ENCODE measurements around the gene POLR3B. TPM values are rescaled to one million over a fixed set of nuclear protein-coding genes. Genes with fewer than 3 reads are reported as not detected.

POLR3B gene
- total and polyA plus RNA-seq, 3 donors from 2014 or later = 9.1 to 15.3 (median 13.0) TPM

DNA sequence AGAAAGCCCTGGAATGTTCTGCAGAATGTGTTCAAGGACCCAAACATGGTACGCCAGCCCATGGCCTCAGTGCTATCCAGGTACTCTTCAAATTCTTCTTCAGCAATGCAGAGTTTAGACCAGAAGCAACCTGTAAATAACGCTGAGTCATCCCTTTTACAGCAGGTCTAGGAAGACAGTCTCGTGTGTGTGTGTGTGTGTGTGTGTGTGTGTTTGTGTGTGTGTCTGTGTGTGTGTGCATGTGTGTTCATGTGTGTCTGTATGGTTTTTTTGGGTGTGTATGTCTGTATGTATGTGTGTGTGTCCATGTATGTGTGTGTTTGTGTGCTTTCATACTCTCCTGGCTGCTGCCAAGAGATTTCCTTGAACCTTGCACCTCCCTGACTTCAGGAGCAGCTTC is 165.2 kb downstream of the POLR3B start:
- Histone ChIP-seq H3K36me3 (ENCODE audit: low read depth, missing control alignments) (no peaks in the 10 kb centered on the region), H3K27ac (no peak overlapping the region), H3K4me1 (no peaks in the 10 kb centered on the region), H3K9me3 (no peaks in the 10 kb centered on the region), H3K27me3 (no peaks in the 10 kb centered on the region), H3K4me3 (no peak overlapping the region)
- 80 to 82% methylated on average over 3 of the region's 3 CpGs for WGBS, 2 donors
- DNase-seq = no peak
- intact Hi-C loops (cut with DNase I; ENCODE audit: low total_unique reads) = no loop called here
- TF ChIP-seq POLR2A (IDR thresholded peaks at IDR 0.05) (no peak), CTCF (IDR thresholded peaks at IDR 0.05) (no peak)

GRCh38 chr12:106527356-106527755 is 169.8 kb downstream of the POLR3B start:
- no peaks in the 10 kb centered on the region for H3K27me3 ChIP-seq
- WGBS, 2 donors = 76% methylated on average over 2 of the region's 2 CpGs
- no peaks in the 10 kb centered on the region for H3K4me1 ChIP-seq
- DNase-seq = no peak
- no peaks in the 10 kb centered on the region for H3K9me3 ChIP-seq
- intact Hi-C loops (cut with DNase I; ENCODE audit: low total_unique reads) = no loop called here
- no peak overlapping the region for H3K27ac ChIP-seq
- H3K4me3 ChIP-seq = no peak overlapping the region
- no peaks in the 10 kb centered on the region for H3K36me3 ChIP-seq (ENCODE audit: low read depth, missing control alignments)
- TF ChIP-seq CTCF (IDR thresholded peaks at IDR 0.05) (no peak), POLR2A (IDR thresholded peaks at IDR 0.05) (no peak)

DNA sequence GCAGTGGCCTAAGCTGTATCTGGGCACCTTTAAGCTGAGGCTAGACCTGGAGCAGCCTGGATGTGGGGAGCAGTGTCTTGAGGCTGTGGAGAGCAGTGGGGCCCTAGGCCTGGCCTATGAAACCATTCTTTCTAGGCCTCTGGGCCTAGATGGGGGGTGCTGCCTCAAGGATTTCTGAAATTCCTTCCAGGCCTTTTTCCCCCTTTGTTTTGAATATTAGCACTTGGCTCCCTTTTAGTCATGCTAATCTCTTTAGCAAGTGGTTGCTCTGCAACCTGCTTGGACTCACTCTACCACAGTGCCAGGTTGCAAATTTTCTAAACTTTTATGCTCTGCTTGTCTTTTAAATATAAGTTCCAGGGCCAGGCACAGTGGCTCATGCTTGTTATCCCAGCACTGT is 183.7 kb downstream of the POLR3B start:
- TF ChIP-seq CTCF (IDR thresholded peaks at IDR 0.05) = no peak
- no peak for TF ChIP-seq POLR2A (IDR thresholded peaks at IDR 0.05)
- no peak for DNase-seq
- intact Hi-C loops (cut with DNase I; ENCODE audit: low total_unique reads) = no loop called here
- Histone ChIP-seq H3K27me3 (no peaks in the 10 kb centered on the region), H3K36me3 (ENCODE audit: low read depth, missing control alignments) (no peaks in the 10 kb centered on the region), H3K9me3 (no peaks in the 10 kb centered on the region), H3K4me1 (no peaks in the 10 kb centered on the region), H3K4me3 (no peak overlapping the region), H3K27ac (no peak overlapping the region)

- WGBS, 2 donors = 90 to 92% methylated on average over 6 to 9 of the region's 9 CpGs
- Histone ChIP-seq H3K4me3 (no peak overlapping the region), H3K36me3 (ENCODE audit: low read depth, missing control alignments) (no peaks in the 10 kb centered on the region), H3K27me3 (no peaks in the 10 kb centered on the region), H3K27ac (no peak overlapping the region), H3K4me1 (no peaks in the 10 kb centered on the region), H3K9me3 (no peaks in the 10 kb centered on the region)
- no peak for DNase-seq
- no peak for TF ChIP-seq CTCF (IDR thresholded peaks at IDR 0.05)
- TF ChIP-seq POLR2A (IDR thresholded peaks at IDR 0.05) = no peak
- intact Hi-C loops (cut with DNase I; ENCODE audit: low total_unique reads) = no loop called here
These were observed 193.9 kb downstream of the POLR3B start for GRCh38 chr12:106551410-106551809.

DNA sequence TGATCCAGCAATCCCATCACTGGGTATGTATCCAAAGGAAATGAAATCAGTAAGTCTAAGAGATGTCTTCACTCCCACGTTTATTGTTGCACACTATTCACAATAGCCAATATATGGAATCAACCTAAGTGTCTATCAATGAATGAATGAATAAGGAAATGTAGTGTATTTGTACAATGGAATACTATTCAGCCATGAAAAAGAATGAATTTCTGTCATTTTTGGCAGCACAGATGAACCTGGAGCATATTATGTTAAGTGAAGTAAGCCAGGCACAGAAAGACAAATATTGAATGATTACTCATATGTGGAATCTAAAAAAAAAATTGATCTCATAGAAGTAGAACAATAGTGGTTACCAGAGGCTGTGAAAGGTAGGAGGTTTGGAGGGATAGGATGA is 194.7 kb downstream of the POLR3B start:
- intact Hi-C loops (cut with DNase I; ENCODE audit: low total_unique reads) = no loop called here
- TF ChIP-seq CTCF (IDR thresholded peaks at IDR 0.05) (no peak), POLR2A (IDR thresholded peaks at IDR 0.05) (no peak)
- DNase-seq = no peak
- Histone ChIP-seq H3K9me3 (no peaks in the 10 kb centered on the region), H3K4me1 (no peaks in the 10 kb centered on the region), H3K27ac (no peak overlapping the region), H3K36me3 (ENCODE audit: low read depth, missing control alignments) (no peaks in the 10 kb centered on the region), H3K4me3 (no peak overlapping the region), H3K27me3 (no peaks in the 10 kb centered on the region)
- 90 to 92% methylated on average over 1 of the region's 1 CpG for WGBS, 2 donors

Other genes starting within 250 kb of the POLR3B start
- gene NUAK1, start 218.8 kb upstream of the POLR3B start, total RNA-seq = 1 to 10 TPM; 6.6 to 8.2 TPM
- 9.1 TPM for gene NUAK1, start 218.8 kb upstream of the POLR3B start, polyA plus RNA-seq (ENCODE audit: insufficient read depth, low read depth, low replicate concordance)
- gene CKAP4, start 109.7 kb upstream of the POLR3B start, total RNA-seq = 10 to 100 TPM; 26.8 to 31.3 TPM
- gene CKAP4, start 109.7 kb upstream of the POLR3B start, polyA plus RNA-seq (ENCODE audit: insufficient read depth, low read depth, low replicate concordance) = 31.2 TPM
- gene TCP11L2, start 55.0 kb upstream of the POLR3B start, total RNA-seq = 10 to 100 TPM; 31.0 to 33.9 TPM
- 15.8 TPM for gene TCP11L2, start 55.0 kb upstream of the POLR3B start, polyA plus RNA-seq (ENCODE audit: insufficient read depth, low read depth, low replicate concordance)
- 10 to 100 TPM; 52.7 to 86.4 TPM for gene RFX4, start 225.3 kb downstream of the POLR3B start, total RNA-seq
- 217 TPM for gene RFX4, start 225.3 kb downstream of the POLR3B start, polyA plus RNA-seq (ENCODE audit: insufficient read depth, low read depth, low replicate concordance)

All from testis (tissue), 3 donors.